Pericardium fibroblast (primary cell): ENCODE data around the gene GNG11. TPM values are rescaled to one million over a fixed set of nuclear protein-coding genes. Genes with fewer than 3 reads are reported as not detected.

Experiments
- total RNA-seq: library from RNA; depleted of rRNA; stranded (reverse); fragments of >200 nt; gene quantifications from 2 replicates; pipeline ENCODE4 v1.2.3, GENCODE V29; 2015

GNG11 gene
- total RNA-seq = 68.2 and 98.4 TPM in 2 replicates

GRCh38 chr7:93921607-93922566 is at the start of gene GNG11:
Gene GNG11, plus strand, starts transcription at chr7:93921735. Its CDS starts 403 bp downstream, at chr7:93922138.

GRCh38 chr7:93890464-93891068 is 31.0 kb upstream of the GNG11 start, which contains the start of gene TFPI2:
Gene TFPI2, minus strand, starts transcription at chr7:93890753. Its CDS starts 75 bp downstream, at chr7:93890678.

GRCh38 chr7:93906267-93906666 is 15.3 kb upstream of the GNG11 start, which contains the start of gene GNGT1:
Gene GNGT1, plus strand, starts transcription at chr7:93906567. Its CDS starts 180 bp downstream, at chr7:93906747.

Other genes with a start within 250 kb of the GNG11 start
- gene TFPI2, start 31.0 kb upstream of the GNG11 start, total RNA-seq = 58.6 and 395 TPM in 2 replicates
- not detected in 2 replicates for gene GNGT1, start 15.2 kb upstream of the GNG11 start, total RNA-seq
- gene BET1, start 82.6 kb downstream of the GNG11 start, total RNA-seq = 22.3 and 43.3 TPM in 2 replicates